B cell (primary cell): ENCODE results near the gene NDUFB6.

ENCODE experiments used
- EZH2 ChIP-seq: IDR thresholded peaks from 2 replicates; pipeline ENCODE4 v1.6.1; 2012; ENCODE audit warnings: borderline replicate concordance, low read depth, mild to moderate bottlenecking, moderate library complexity, low read length; ENCODE audit not compliant: insufficient read depth, poor library complexity, severe bottlenecking
- TF ChIP-seq, protein P1 (sequence below): fragments of 200-600 bp; IDR thresholded peaks from one replicate; pipeline ENCODE4 v1.8.0; 2022; ENCODE audit warnings: antibody characterized with exemption, mild to moderate bottlenecking

DNA sequence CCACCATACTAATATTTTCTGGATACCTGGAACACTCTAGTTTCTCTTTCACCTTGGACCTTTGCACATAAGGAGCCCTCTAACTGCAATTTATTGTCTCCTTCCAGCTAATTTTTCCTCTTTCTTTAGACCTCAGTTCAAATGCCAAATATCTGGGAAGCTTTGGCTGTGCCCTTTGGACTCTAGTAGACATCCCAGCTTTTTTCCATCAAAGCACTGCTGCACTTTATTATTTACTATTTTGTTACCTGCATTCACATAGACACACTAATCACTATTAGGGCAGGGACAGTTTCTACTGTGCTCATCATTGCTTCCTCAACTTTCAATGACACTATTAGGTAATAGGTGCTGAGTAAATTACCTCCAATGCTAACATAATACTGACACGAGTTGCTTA lies 49.0 kb downstream of the NDUFB6 start:
- TF ChIP-seq, protein P1, sequence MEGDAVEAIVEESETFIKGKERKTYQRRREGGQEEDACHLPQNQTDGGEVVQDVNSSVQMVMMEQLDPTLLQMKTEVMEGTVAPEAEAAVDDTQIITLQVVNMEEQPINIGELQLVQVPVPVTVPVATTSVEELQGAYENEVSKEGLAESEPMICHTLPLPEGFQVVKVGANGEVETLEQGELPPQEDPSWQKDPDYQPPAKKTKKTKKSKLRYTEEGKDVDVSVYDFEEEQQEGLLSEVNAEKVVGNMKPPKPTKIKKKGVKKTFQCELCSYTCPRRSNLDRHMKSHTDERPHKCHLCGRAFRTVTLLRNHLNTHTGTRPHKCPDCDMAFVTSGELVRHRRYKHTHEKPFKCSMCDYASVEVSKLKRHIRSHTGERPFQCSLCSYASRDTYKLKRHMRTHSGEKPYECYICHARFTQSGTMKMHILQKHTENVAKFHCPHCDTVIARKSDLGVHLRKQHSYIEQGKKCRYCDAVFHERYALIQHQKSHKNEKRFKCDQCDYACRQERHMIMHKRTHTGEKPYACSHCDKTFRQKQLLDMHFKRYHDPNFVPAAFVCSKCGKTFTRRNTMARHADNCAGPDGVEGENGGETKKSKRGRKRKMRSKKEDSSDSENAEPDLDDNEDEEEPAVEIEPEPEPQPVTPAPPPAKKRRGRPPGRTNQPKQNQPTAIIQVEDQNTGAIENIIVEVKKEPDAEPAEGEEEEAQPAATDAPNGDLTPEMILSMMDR: no peak
- no peak for TF ChIP-seq EZH2
